ENCODE results near the gene SLC18B1. TPM values are rescaled to one million over a fixed set of nuclear protein-coding genes. Genes with fewer than 3 reads are reported as not detected.

SLC18B1 gene
- total and polyA plus RNA-seq, 10 of the 15 experiments (the other 5 are each of a cell fraction or from before 2014, with no cell fraction given), result 3.5 to 11.8 (median 7.1) TPM

- Histone ChIP-seq H3K79me2 (ENCODE audit: control insufficient read depth, insufficient read depth, low read length) (peaks cover 26% of the 10 kb centered on the region), H4K20me1 (ENCODE audit: control insufficient read depth, insufficient read depth) (peaks cover 5% of the 10 kb centered on the region; the same call in 1 of the 2 replicates), H2AFZ (ENCODE audit: control insufficient read depth, low read depth, low read length) (peak overlapping the region; percentile 70), H3K9ac (ENCODE audit: control insufficient read depth, insufficient read depth, low read length) (peak overlapping the region; percentile 97), H3K27me3 (replicated peaks in 1 of 2; ENCODE audit: control insufficient read depth in 2 of 2, insufficient read depth in 2 of 2, low read length in 1 of 2) (peaks cover 0 to 5% of the 10 kb centered on the region in 2 experiments; a peak in 1 of 4 replicates), H3K4me2 (ENCODE audit: control insufficient read depth, insufficient read depth) (peak overlapping the region; percentile 92), H3K27ac (ENCODE audit: control insufficient read depth, insufficient read depth) (peak overlapping the region; percentile 96), H3K4me3 (peak overlapping the region; percentile 85; the same call in 1 of the 2 replicates), H3K9me3 (replicated peaks; ENCODE audit: control insufficient read depth, insufficient read depth, low read length) (no peaks in the 10 kb centered on the region), H3K36me3 (ENCODE audit: control insufficient read depth in 2 of 2, insufficient read depth in 2 of 2, low read length in 1 of 2) (peaks cover 0 to 5% of the 10 kb centered on the region in 2 experiments; a peak in 2 of 4 replicates), H3K4me1 (ENCODE audit: control insufficient read depth, insufficient read depth, low read length) (peaks cover 6% of the 10 kb centered on the region; the same call in 1 of the 2 replicates)
- CTCF ChIA-PET, result interaction anchor here (0.9 to 2.4 kb wide), 7 partner anchors 9 to 146 kb away, joined by 3 to 14 read pairs (median 3); partner anchors contain the start of gene SLC18B1
- 69% methylated on average over 2 of the region's 2 CpGs for WGBS (ENCODE audit: insufficient coverage, insufficient replicate concordance, low lambda C conversion rate, missing lambda C conversion rate)
- FAIRE-seq (no peak), DNase-seq (ENCODE audit: low read depth, low spot score) (no peak), ATAC-seq (no peak)
- in situ Hi-C loops (cut with MboI) (no loop called here), intact Hi-C loops (cut with micrococcal nuclease; ENCODE audit: unreplicated experiment) (loop anchor here (5.0 kb wide), 2 partner anchors 140 to 300 kb away; partner anchors contain the start of gene STX7)
- SMC1A ChIA-PET (ENCODE audit: uncharacterized antibody, unreplicated experiment), result interaction anchor here (0.6 to 2.3 kb wide), 8 partner anchors 9 to 1499 kb away, joined by 3 to 5 read pairs (median 4); no protein-coding TSS in a partner anchor
- RAD21 ChIA-PET (ENCODE audit: unreplicated experiment), result interaction anchor here (0.7 to 1.6 kb wide), 10 partner anchors 13 to 317 kb away, joined by 3 to 6 read pairs (median 3); partner anchors contain the start of genes SLC18B1 and STX7
- TF ChIP-seq SMAD5 (IDR thresholded peaks at IDR 0.05; ENCODE audit: low read depth), result no peak
- POLR2A ChIA-PET, result interaction anchor here (0.8 to 2.0 kb wide), 3 partner anchors 13 to 299 kb away, joined by 3 to 6 read pairs (median 6); partner anchors contain the start of gene STX7
- BruUV-seq (replicated peaks), result no TSS peak
These were observed 13.9 kb upstream of the SLC18B1 start for GRCh38 chr6:132812255-132812732.

- ChIA-PET SMC1A (ENCODE audit: uncharacterized antibody, unreplicated experiment) (interaction anchor here (1.3 to 2.3 kb wide), 5 partner anchors 8 to 314 kb away, joined by 3 to 5 read pairs (median 4); no protein-coding TSS in a partner anchor), RAD21 (ENCODE audit: unreplicated experiment) (interaction anchor here (0.7 kb wide), 1 partner anchor 42 kb away, joined by 6 read pairs; no protein-coding TSS in a partner anchor), POLR2A (interaction anchor here (2.0 kb wide), 1 partner anchor 298 kb away, joined by 6 read pairs; the partner anchor contains the start of gene STX7), CTCF (interaction anchor here (1.1 to 2.4 kb wide), 5 partner anchors 10 to 532 kb away, joined by 3 to 14 read pairs (median 9); partner anchors contain the start of gene SLC18B1)
- no TSS peak for BruUV-seq (replicated peaks)
- DNase-seq (ENCODE audit: low read depth, low spot score) (no peak), ATAC-seq (no peak), FAIRE-seq (no peak)
- peaks cover 20% of the 10 kb centered on the region for H3K79me2 ChIP-seq (ENCODE audit: control insufficient read depth, insufficient read depth, low read length)
- H3K36me3 ChIP-seq (ENCODE audit: control insufficient read depth in 2 of 2, insufficient read depth in 2 of 2, low read length in 1 of 2), result no peaks in the 10 kb centered on the region; a peak in 1 of 4 replicates
- H3K4me1 ChIP-seq (ENCODE audit: control insufficient read depth, insufficient read depth, low read length), result peaks cover 6% of the 10 kb centered on the region; the same call in 1 of the 2 replicates
- H3K9me3 ChIP-seq (replicated peaks; ENCODE audit: control insufficient read depth, insufficient read depth, low read length), result no peaks in the 10 kb centered on the region
- in situ Hi-C loops (cut with MboI) (no loop called here), intact Hi-C loops (cut with micrococcal nuclease; ENCODE audit: unreplicated experiment) (loop anchor here (5.0 kb wide), 2 partner anchors 139 to 299 kb away; partner anchors contain the start of gene STX7)
- H3K27ac ChIP-seq (ENCODE audit: control insufficient read depth, insufficient read depth), result no peak overlapping the region
- H3K27me3 ChIP-seq (replicated peaks in 1 of 2; ENCODE audit: control insufficient read depth in 2 of 2, insufficient read depth in 2 of 2, low read length in 1 of 2), result peaks cover 0 to 5% of the 10 kb centered on the region in 2 experiments; a peak in 1 of 4 replicates
- H3K4me2 ChIP-seq (ENCODE audit: control insufficient read depth, insufficient read depth), result no peak overlapping the region
- no peak overlapping the region for H3K9ac ChIP-seq (ENCODE audit: control insufficient read depth, insufficient read depth, low read length)
- no peak overlapping the region for H3K4me3 ChIP-seq
- 74% methylated on average over 3 of the region's 3 CpGs for WGBS (ENCODE audit: insufficient coverage, insufficient replicate concordance, low lambda C conversion rate, missing lambda C conversion rate)
- no peak overlapping the region for H2AFZ ChIP-seq (ENCODE audit: control insufficient read depth, low read depth, low read length)
- peaks cover 3% of the 10 kb centered on the region; the same call in 1 of the 2 replicates for H4K20me1 ChIP-seq (ENCODE audit: control insufficient read depth, insufficient read depth)
- TF ChIP-seq HCFC1 (IDR thresholded peaks at IDR 0.05; ENCODE audit: low read length), result no peak
- TF ChIP-seq POLR2A (IDR thresholded peaks at IDR 0.05; ENCODE audit: low read depth, low read length), result no peak
- TF ChIP-seq BCLAF1 (IDR thresholded peaks at IDR 0.05), result no peak
- no peak for TF ChIP-seq MEF2A (IDR thresholded peaks at IDR 0.05; ENCODE audit: insufficient read depth, low read depth, low read length)
- TF ChIP-seq CREM (IDR thresholded peaks at IDR 0.05; ENCODE audit: low read depth), result no peak
- TF ChIP-seq HDAC6 (IDR thresholded peaks at IDR 0.05; ENCODE audit: unreplicated experiment), result no peak
- TF ChIP-seq NFXL1 (IDR thresholded peaks at IDR 0.05; ENCODE audit: borderline replicate concordance), result no peak
- TF ChIP-seq NRF1 (conservative IDR thresholded peaks at IDR 0.05; ENCODE audit: low read depth, low read length), result no peak
- TF ChIP-seq NKRF (conservative IDR thresholded peaks at IDR 0.05), result no peak
- no peak for TF ChIP-seq CREB1 (IDR thresholded peaks at IDR 0.05; ENCODE audit: low read depth)
These were observed 12.8 kb upstream of the SLC18B1 start for GRCh38 chr6:132811276-132811675.

All from GM12878 (cell line).